Neural cell (in vitro differentiated cells): ENCODE data around the gene TNIP2.

Experiments used
- EP300 ChIP-seq: fragments of 450-650 bp; conservative IDR thresholded peaks from 2 replicates; pipeline ENCODE4 v1.6.1; 2014; ENCODE audit warnings: antibody characterized with exemption, mild to moderate bottlenecking, moderate library complexity; ENCODE audit not compliant: poor library complexity, severe bottlenecking
- EZH2 ChIP-seq: fragments of 200-600, 300-800 bp; shearing (Covaris generic), sonication (generic); IDR thresholded peaks from 2 replicates; pipeline ENCODE4 v1.6.1; 2014; ENCODE audit warnings: antibody characterized with exemption, low read length, borderline replicate concordance, mild to moderate bottlenecking; ENCODE audit not compliant: insufficient read depth, poor library complexity, severe bottlenecking

- TF ChIP-seq EZH2, result no peak
- TF ChIP-seq EP300, result no peak
Observed at GRCh38 chr4:2765832-2766526, 9.8 kb upstream of the TNIP2 start.
